HG02588 (cell line): ENCODE data around the gene LPAR5.

ENCODE experiments used
- ATAC-seq: cut with Tn5 transposase; IDR thresholded peaks from one replicate; pipeline ENCODE4 v1.9.1; 2021; ENCODE audit warnings: mild to moderate bottlenecking, moderate library complexity; ENCODE audit not compliant: unreplicated experiment

LPAR5 gene

DNA sequence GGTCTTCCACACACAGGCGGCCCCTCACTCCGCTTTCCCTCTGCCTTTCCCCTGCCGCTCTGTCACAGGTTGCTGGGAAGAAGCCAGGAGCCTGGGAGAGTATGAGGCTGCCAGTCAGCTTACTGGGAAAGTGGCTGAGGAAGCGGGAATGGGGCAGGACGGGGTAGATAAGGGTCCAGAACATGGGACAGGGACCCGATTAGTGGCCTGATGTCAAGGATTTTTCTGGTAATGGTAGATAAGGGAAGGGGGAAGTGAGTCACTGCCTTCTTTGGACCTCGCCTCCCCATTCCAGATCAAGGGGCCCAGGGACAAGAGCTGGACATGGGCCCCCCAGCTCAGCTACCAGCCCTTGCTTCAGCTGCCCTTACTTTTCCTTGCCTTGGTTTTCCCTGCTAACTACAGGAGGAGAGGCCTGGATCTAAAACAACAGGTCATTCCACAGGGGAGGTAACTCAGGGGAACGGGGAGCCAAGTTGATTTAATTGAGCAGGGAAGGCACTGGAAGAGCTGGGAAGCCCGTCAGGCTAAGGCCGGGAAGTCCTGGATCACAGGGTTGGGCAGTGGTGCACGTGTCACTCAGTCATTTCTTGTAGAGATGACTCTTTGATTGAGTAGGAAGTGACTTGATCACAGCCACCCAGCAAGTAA is 3.5 kb upstream of the LPAR5 start:
- ATAC-seq, result no peak

DNA sequence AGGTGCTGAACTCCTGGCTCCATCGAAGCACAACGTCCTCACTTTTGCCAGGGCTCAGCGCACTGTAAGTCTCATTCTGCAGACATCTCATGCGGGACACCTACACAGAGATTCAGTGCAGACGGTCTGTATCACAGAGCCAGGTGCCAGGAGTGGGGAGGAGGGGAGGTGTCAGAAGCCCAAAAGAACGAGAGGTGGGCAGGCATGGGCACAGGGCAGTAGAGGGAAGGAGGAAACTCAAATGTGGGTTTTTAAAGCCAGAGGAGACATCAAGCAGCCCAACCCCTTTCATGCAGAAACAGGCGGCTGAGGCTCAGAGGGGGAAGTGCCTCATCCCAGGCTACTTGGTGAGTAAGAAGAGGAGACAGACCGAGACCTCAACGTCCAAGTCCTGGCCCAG is 2.5 kb upstream of the LPAR5 start:
- ATAC-seq, result no peak

DNA sequence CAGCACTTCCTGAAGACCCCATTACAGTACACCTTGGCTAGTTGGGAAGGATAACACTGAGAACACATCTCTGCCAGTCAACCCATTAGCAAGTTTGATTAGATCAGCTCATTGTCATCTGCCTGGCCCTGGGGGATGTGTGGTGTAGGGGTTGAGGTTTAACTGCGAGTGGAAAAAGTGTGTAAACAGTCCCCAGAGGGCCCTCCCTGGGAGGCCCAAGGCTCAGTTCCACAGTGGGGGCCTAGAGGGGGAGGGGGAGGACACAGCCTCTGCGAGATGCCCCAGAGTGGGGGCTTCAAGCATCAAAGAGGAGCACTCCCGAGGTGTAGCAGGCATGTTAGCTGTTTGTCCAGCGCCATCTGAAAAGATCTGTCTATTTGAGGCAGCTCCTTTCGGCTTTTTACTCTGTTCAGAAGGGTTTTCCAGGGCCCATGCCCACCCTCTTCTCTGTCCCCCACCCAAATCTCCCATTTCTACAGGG is 344 bp downstream of the LPAR5 start:
- ATAC-seq, result no peak

DNA sequence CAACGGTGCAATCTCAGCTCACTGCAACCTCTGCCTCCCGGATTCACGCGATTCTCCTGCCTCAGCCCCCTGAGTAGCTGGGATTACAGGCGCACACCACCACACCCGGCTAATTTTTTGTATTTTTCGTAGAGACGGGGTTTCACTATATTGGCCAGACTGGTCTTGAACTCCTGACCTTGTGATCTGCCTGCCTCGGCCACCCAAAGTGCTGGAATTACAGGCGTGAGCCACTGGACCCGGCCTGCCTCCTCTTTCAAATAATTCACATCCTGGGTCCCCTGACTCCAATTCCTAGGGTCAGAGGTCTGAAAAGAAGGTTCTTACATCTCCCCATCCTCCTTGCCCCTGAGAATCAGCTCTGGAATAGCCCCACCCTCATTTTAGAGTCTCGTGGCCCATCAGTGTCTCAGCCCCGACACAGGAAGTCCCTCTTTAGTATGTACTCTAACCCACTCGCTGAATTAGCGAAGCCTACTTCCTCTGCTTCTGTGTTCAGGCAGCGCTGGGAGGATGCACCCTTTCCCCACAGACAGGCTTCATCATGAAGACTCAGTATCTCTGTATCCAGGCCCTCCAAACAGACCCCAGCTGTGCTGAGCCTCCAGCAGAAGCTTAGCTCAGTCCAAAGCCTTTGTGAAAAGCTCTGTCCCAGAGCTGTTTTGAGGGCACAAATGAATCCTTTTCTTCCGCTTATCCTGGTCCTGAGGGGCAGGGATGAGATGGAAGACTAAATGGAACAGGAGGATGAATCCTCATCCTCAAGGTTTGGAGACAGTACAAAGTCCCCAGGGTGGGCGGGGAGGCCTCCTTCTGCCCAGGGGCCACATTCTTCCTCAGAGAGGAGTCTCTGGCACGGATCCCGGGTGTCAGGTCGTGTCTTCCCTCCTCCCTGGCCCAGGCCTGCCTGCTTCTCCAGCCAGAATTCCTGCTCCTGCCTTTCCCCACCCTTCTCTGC is 3.5 kb downstream of the LPAR5 start:
- ATAC-seq, result no peak

DNA sequence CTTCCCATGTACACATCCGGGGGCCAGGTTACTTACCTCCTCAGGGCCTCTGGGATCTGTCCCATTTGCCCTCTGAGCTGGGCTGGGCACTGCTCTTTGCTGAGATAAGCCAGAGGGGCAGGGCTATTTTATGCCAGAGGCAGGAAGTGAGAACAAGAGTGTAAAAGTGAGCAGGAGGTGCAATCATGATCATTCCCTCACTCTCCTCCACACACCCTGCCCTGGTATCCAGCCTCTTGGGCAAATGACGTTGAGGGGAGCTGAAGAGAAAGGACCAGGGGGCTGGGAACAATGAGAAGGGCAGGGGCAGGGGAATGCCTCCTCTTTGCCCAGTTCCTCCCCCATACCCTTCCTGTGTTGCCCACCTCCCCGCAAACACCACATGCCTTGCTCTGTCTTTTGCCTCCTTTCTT is 4.2 kb downstream of the LPAR5 start:
- no peak for ATAC-seq

DNA sequence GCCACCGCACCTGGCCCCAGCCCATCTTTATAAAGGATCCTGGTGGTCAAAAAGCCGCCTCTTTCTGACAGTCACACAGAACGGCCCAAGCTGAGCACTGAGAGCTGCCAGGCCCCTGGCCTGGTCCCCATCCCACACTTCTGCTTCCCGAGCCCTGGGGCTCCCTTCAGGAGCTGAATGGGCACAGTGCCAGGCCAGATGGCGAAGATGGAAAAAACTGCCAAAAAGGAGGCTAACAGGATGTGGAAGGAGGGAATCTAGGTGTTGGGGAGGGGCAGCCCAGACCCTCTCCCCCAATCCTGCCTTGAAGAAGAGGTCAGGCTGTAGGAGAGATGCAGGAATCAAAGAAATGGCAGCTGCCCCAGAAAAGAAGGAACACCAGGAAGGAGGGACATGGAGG is 5.0 kb downstream of the LPAR5 start:
- no peak for ATAC-seq

DNA sequence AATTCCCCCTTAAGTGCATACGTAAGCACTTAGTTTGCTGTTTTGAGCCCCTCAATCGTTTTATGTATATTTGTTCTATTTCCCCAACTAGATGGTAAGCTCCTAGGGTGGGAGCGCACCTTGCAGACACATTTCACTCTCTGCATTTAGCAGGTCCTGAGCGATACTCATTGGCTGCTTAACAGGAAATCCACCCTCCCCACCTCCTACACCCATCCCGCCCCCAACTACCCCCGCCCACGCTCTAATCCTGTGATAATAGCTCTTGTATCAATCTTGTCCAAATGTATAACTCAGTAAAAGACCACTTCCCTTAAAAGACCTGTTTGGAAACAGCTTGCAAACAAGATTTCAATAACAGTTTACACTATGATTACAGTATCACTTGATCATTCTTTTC is 8.1 kb downstream of the LPAR5 start:
- ATAC-seq, result no peak

DNA sequence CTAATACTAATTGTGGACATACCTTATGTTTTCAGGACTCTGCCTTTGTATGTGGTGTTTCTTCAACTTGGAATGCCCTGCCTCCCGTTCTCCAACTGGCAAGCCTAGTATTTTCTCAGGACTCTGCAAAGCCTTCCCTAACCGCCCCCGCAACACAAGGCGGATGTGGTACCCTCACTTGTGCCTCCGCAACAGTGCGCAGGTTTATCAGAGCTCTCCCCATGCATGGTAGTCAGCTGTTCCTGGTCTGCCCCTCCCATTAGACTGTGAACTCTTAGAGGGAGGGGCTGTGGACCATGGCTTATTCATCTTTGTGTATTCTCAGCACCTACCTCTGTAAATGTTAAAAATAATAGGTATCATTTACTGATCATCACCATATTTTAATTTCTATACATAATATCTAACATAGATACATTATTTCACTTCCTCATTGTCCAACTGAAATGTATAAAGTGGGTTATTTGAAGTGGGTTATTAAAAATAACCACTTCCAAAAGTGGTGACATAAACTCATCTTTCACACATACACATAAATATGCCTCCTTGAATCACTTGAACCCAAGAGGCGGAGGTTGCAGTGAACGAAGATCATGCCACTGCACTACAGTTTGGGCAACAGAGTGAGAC is 9.0 kb downstream of the LPAR5 start:
- ATAC-seq, result no peak

DNA sequence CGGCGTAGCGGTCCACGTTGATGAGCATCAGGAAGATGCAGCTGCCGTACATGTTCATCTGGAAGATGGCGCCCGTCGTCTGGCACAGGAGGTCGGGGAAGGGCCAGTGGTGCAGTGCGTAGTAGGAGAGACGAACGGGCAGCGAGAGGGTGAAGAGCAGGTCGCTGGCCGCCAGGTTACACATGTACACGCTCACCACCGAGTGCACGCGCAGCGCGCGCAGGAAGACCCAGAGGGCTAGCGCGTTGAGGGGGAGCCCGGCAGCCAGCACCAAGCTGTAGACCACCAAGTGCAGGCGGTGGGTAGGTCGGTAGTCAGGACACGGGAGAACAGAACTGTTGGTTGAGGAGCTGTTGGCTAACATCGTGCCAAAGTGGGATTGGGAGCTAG is 14.9 kb downstream of the LPAR5 start:
- no peak for ATAC-seq

DNA sequence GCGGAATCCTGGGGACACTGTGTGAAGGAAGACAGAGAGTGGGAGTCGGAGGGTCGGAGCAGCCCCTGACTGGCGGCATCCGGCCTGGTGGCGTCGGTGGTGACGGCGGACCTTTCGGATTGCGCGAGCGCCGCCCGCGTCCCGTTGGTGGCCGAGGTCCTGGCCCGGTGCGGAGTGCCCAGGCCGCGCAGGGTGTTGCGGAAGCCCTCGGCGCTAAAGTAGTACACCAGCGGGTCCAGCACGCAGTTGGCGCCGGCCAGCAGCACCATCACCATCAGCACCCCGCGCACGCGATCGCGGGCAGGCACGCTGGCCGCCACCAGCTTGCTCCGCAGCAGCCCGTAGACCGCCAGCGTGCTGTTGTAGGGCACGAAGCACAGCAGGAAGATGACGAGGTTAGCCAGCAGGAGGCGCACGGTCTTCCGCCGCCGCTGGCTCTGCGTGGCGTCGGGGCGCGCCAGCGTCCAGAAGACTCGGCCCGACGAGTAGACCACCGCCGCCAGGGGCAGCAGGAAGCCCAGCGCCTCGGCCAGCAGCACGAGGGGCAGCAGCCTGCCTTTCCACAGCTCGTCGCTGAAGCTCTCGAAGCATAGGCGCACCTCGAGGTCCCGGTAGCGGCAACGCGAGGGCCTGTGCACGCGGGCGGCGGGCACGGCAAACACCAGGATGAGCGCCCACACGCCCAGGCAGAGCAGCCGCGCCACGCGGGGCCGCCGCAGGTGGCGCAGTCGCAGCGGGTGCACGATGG is 15.4 kb downstream of the LPAR5 start:
- no peak for ATAC-seq

DNA sequence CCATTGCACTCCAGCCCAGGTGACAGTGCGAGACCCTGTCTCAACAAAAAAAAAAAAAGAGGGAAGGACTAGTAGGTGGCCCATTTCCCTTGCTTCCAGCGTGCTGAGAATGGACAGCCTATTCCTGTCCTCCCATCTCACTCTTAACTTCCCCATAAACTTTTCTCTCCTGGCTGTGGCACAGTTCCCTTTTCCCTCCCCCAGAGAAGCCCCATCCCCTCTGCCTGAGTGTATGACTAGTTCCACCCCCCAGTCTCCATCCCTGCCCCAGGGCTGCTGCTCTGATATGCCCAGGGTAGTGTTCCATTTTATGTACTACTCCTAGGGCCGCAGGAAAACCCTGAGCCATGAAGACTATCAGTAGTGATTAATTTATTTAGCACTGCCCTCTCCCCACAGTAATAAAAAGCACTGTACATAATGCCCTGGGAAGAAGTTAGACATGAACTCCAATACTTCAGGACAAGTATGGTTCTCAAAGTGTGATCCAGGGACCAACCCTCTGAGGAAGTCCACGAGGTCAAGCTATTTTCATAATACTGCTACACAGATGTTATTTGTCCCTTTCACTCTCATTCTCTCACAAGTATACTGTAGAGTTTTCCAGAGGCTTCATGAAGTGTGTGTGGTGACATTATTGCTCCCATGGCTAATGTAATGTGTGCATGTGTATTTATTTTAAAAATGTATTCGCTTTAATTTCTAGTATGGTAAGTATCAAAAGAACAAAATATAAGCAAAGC is 17.1 kb downstream of the LPAR5 start:
- ATAC-seq, result no peak

DNA sequence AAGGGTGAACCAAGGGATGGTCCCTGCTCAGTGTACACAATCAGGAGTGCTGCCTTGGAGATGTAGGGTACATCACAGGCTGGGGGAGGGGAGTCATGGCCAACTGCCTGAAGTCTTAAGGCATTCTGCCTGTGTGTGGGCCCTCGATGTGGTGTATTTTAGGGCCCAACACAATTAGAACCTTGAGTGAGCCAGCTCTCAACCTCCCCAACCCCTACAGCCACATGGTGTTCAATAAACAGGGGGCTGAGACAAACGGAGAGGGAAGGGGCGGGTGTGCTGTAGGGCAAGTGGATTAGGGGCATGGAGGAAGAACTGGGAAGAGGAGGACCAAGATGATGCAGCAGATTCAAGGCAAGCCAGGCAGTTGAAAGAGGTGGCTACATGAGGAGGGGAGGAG is 20.0 kb downstream of the LPAR5 start:
- ATAC-seq, result no peak

DNA sequence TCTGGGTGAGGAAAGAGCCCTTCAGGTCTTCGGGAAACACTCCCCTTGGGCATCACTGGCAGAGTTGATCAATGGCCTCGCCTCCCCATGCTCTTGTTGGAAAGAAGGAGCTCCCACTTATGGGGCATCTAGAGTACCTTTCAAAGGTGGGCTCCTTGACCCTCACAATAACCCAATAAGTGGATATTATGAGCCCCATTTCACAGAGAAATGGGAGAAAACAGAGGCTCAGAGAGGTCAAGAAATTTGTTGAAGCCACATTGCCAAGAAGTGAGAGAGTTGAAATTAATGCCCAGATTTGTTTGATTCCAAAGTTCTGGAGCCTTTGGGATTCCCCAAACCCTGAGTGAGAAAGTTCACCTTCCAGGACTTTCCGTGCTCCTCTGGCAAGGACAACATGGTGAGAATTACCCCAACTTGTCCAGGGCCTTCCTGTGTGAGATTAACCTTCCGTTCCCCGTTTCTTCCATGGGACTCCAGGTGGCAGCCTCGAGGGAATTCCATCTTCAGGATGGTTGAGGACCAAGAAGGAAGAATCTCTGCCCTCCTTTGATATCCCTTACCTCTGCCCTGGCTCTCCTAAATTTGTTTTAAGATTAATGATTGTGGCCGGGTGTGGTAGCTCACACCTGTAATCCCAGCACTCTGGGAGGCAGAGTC is 21.1 kb downstream of the LPAR5 start:
- no peak for ATAC-seq

DNA sequence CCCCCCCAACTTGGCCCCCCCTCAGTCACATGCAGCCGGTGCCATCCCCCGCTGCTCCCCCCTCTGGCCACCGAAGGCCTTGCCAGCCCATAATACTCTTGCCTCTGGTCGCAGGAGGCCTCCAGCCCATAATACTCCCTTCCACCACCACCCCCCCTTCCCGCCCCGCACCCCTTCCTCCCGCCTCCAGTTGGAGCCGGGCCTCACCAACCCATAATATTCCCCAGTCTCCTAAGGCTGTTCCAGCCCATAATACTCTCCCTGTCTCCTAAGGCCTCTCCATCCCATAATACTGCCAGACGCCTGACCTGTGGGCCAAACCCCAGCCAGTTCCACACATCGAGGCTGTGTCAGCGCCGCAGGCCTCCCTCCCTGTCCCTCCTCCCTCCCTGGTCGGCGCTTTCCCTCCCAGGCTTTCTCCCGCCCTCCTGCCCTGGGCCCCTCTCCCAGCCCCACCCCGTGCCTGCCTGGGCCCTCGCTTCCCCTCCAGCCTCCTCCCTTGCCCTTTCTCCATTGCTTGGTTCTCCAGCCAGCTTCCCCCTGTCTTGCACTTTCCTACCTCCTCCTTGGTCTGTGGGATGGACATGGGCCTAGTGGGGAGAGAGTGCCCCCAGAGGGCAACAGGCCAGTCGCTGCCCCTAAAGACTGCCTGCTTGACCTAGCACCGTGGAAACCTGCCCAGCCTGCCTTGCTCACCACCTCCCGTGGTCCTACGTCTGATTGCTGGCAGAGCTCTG is 21.8 kb downstream of the LPAR5 start:
- no peak for ATAC-seq

DNA sequence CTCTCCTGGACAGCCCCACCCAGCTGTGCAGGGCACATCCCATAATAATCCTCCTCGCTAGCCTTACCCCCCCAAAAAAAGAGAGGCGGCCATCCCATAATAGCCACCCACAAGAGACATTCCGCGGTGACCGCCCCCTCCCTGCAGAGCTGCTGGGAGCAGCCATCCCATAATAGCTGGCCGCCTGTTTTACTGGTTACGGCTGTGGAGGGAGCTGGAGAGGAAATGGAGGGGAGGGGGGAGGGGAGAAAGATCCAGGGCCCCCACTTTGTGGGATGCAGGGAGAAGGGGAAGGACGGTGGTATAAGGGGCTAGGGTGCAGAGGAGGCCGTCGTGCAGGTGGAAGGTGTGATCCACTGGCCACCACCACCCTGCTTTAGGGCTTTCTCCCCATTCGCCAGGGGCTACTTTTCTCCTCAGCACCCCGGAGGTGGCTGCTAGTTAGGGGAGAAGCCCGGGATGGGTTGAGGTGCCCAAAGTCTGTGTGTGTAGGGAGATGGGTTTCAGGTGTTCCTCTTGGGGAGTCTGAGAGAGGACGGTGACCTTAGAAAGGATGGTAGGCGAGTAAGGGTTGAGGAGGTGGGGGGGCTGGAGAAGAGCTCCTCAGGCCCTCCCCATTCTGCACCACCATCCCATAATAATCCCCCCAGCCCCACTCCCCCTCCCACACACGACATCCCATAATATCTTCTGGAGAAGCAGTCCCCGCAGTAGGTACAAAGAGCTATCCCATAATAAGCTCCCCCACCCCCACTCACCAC is 22.6 kb downstream of the LPAR5 start:
- ATAC-seq, result no peak

DNA sequence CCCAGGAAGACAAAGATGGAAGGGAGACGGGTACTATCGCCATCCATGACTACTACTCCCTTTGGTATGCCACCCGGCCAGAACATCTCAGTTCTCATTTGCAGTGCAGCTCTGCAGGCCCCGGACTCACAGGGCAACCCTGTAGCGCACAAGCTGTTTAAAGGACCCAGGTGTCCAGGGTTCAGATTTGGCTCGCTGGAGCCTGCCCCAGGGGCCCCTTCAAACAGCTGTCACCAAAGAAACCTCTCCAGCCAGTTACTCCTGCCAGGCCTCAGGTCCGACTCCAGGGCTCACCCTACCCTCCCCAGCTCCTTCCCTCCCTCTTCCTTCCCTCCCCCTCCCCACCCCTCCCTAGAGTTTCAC is 23.1 kb downstream of the LPAR5 start:
- no peak for ATAC-seq

DNA sequence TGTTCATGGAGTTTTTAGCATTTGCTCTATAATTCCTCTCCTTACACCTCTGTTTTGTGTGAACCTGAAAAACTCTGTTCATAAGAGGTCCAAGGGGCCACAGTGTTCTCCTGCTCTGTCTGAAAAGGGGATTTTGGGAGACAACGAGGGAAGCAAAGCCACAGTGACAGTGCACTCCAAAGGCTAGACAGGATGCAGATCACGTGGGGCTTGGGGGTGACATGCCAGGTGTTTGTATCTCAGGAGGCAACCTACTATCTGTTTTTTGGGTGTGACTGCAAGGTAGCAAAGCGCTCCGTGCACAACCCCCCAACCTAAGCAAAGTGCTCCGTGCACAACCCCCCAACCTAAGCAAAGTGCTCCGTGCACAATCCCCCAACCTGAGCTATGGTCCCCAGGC is 23.5 kb downstream of the LPAR5 start:
- no peak for ATAC-seq

DNA sequence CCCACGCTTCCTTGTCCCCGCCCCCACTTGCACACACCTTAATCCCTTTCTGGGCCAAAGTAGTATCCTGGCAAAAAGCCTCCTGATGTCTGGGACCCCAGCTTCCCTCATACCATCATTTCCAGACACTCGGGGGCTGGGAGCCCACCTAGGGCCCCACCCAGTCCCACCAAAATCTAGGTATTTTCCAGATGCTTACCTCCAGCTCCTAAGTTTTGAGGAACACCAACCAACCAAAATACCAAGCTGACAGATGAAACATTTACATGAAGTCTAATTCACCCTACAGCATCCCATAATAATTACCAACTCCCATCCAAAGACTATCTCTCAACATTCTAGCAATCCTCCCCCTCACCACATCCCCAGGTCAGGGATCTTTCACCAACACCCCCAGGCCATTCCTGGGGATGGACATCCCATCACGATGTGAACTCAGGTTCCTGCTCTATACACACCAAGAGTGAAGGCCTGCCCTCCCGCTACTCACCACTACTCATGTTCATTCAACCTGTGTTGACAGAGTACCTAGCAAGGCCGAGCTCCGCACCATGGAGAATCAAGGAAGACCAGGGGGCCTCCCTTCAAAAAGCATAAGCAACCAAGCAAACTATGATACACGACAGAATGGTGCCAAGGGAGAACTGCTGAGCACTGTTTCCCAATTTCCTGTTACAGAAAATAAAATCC is 27.0 kb downstream of the LPAR5 start:
- no peak for ATAC-seq
